BE2C (cell line): ENCODE measurements around the gene RTN4R.
"Not testable (repeated sequence)": the region's sequence is repeated elsewhere in the genome, so short reads cannot be mapped to it uniquely, and the experiment has no call there.

Experiments
- DNase-seq: peaks from one replicate; pipeline ENCODE4 v3.0.0-alpha.2; 2020
- H3K27me3 ChIP-seq: fragments of 250-450 bp; sonication (Bioruptor Pico); 2 replicates; pipeline ENCODE4 v1.5.1; 2020; ENCODE audit warnings: mild to moderate bottlenecking
- H3K36me3 ChIP-seq: fragments of 250-450 bp; sonication (Bioruptor Pico); 2 replicates; pipeline ENCODE4 v1.5.1; 2020; ENCODE audit warnings: mild to moderate bottlenecking
- H3K4me1 ChIP-seq: fragments of 250-450 bp; sonication (Bioruptor Pico); 2 replicates; pipeline ENCODE4 v1.5.1; 2020
- H3K4me3 ChIP-seq: 2 replicates; pipeline ENCODE4 v1.5.1; 2011; ENCODE audit warnings: low read depth, low read length
- H3K9me3 ChIP-seq: fragments of 250-450 bp; sonication (Bioruptor Pico); 2 replicates; pipeline ENCODE4 v1.5.1; 2020
- CTCF ChIP-seq: IDR thresholded peaks from 2 replicates; pipeline ENCODE4 v1.5.1; 2012; ENCODE audit warnings: mild to moderate bottlenecking, low read depth, low read length

The RTN4R gene

GRCh38 chr22:20267441-20268278 is 458 bp downstream of the RTN4R start:
- no peaks in the 10 kb centered on the region for H3K4me1 ChIP-seq
- H3K27me3 ChIP-seq, result no peaks in the 10 kb centered on the region
- no peaks in the 10 kb centered on the region for H3K9me3 ChIP-seq
- no peak for TF ChIP-seq CTCF
- peak overlapping the region; percentile 49 for H3K4me3 ChIP-seq
- DNase-seq, result no peak
- no peaks in the 10 kb centered on the region for H3K36me3 ChIP-seq

GRCh38 chr22:20266667-20267440 is 1.3 kb downstream of the RTN4R start:
- not testable (repeated sequence) for H3K27me3 ChIP-seq, H3K4me1 ChIP-seq, DNase-seq, H3K9me3 ChIP-seq, H3K36me3 ChIP-seq
- H3K4me3 ChIP-seq, result peak overlapping the region; percentile 49

- not testable (repeated sequence) for H3K4me3 ChIP-seq, DNase-seq, H3K4me1 ChIP-seq
Measured at GRCh38 chr22:20265772-20266666, 2.1 kb downstream of the RTN4R start.

GRCh38 chr22:20264614-20265452 is 3.3 kb downstream of the RTN4R start:
- no peaks in the 10 kb centered on the region for H3K27me3 ChIP-seq
- no peak for TF ChIP-seq CTCF
- H3K4me3 ChIP-seq, result no peak overlapping the region
- no peaks in the 10 kb centered on the region for H3K4me1 ChIP-seq
- no peaks in the 10 kb centered on the region for H3K36me3 ChIP-seq
- DNase-seq, result no peak
- no peaks in the 10 kb centered on the region for H3K9me3 ChIP-seq

More at GRCh38 chr22:20265772-20266666, 2.1 kb downstream of the RTN4R start:
- not testable (repeated sequence) for H3K36me3 ChIP-seq, H3K27me3 ChIP-seq, H3K9me3 ChIP-seq

GRCh38 chr22:20263404-20264281 is 4.5 kb downstream of the RTN4R start:
- H3K4me1 ChIP-seq, H3K4me3 ChIP-seq, H3K36me3 ChIP-seq, DNase-seq, H3K27me3 ChIP-seq, H3K9me3 ChIP-seq: not testable (repeated sequence)

GRCh38 chr22:20262582-20263147 is 5.5 kb downstream of the RTN4R start:
- Histone ChIP-seq H3K27me3 (no peaks in the 10 kb centered on the region), H3K4me3 (no peak overlapping the region), H3K36me3 (no peaks in the 10 kb centered on the region), H3K4me1 (no peaks in the 10 kb centered on the region), H3K9me3 (no peaks in the 10 kb centered on the region)
- no peak for TF ChIP-seq CTCF
- no peak for DNase-seq
